ENCODE results near the gene CORO2A. TPM values are rescaled to one million over a fixed set of nuclear protein-coding genes. Genes with fewer than 3 reads are reported as not detected.

The CORO2A gene
- total and polyA plus RNA-seq, 2 donors: 5.1 to 7.5 TPM

DNA sequence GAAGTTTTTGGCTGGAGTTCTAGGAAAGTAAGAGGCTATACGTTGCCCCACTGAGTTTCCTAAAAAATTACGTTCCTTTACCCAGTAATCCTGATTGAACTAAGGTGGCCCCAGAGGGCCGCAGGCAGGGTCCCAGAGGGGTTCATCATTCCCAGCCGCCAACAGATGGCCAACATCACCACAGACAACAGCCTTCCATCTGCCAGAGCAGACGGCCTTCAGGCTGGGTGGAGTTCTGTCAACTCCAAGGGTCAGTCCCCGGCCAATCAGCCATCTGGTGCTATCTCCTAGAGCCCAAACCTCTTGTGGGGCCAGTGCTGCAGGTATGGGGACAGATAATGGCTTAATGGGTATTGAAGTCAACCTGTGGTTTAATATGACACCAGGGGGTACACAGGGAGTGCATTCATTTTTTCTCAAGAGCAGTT is 32.6 kb upstream of the CORO2A start:
- 97% methylated on average over 6 of the region's 6 CpGs for WGBS
- DNase-seq (ENCODE audit: low read depth in 6 of 9, low spot score in 9 of 9): no peak
- Histone ChIP-seq H3K4me3 (ENCODE audit: low read length in 2 of 2) (no peak overlapping the region), H3K27me3 (ENCODE audit: control insufficient read depth in 2 of 2, insufficient read depth in 1 of 2, low read length in 1 of 2) (no peaks in the 10 kb centered on the region), H3K9me3 (ENCODE audit: control insufficient read depth in 2 of 2, insufficient read depth in 1 of 2, low read length in 1 of 2) (no peaks in the 10 kb centered on the region), H3K36me3 (ENCODE audit: control insufficient read depth in 2 of 2, insufficient read depth in 2 of 2, low read length in 1 of 2) (peaks cover 4 to 12% of the 10 kb centered on the region in 2 donors), H3K4me1 (ENCODE audit: control insufficient read depth in 2 of 2, insufficient read depth in 2 of 2, low read length in 2 of 2) (peaks cover 0 to 4% of the 10 kb centered on the region in 2 donors), H3K27ac (ENCODE audit: low read depth in 1 of 2, low read length in 1 of 2) (no peak overlapping the region)

- DNase-seq (ENCODE audit: low read depth in 6 of 9, low spot score in 9 of 9): no peak
- Histone ChIP-seq H3K4me1 (ENCODE audit: control insufficient read depth in 2 of 2, insufficient read depth in 2 of 2, low read length in 2 of 2) (peaks cover 0 to 8% of the 10 kb centered on the region in 2 donors), H3K27ac (ENCODE audit: low read depth in 1 of 2, low read length in 1 of 2) (peak overlapping the region; percentile 58 to 61), H3K9me3 (ENCODE audit: control insufficient read depth in 2 of 2, insufficient read depth in 1 of 2, low read length in 1 of 2) (no peaks in the 10 kb centered on the region), H3K36me3 (ENCODE audit: control insufficient read depth in 2 of 2, insufficient read depth in 2 of 2, low read length in 1 of 2) (peaks cover 0 to 4% of the 10 kb centered on the region in 2 donors), H3K4me3 (ENCODE audit: low read length in 2 of 2) (no peak overlapping the region), H3K27me3 (ENCODE audit: control insufficient read depth in 2 of 2, insufficient read depth in 1 of 2, low read length in 1 of 2) (no peaks in the 10 kb centered on the region)
- WGBS: 80% methylated on average over 5 of the region's 5 CpGs
Measured at GRCh38 chr9:98222885-98223691, 30.7 kb upstream of the CORO2A start.

GRCh38 chr9:98220911-98221310 is 28.5 kb upstream of the CORO2A start:
- Histone ChIP-seq H3K27me3 (ENCODE audit: control insufficient read depth in 2 of 2, insufficient read depth in 1 of 2, low read length in 1 of 2) (no peaks in the 10 kb centered on the region), H3K9me3 (ENCODE audit: control insufficient read depth in 2 of 2, insufficient read depth in 1 of 2, low read length in 1 of 2) (no peaks in the 10 kb centered on the region), H3K36me3 (ENCODE audit: control insufficient read depth in 2 of 2, insufficient read depth in 2 of 2, low read length in 1 of 2) (peaks cover 0 to 4% of the 10 kb centered on the region in 2 donors), H3K4me3 (ENCODE audit: low read length in 2 of 2) (no peak overlapping the region), H3K4me1 (ENCODE audit: control insufficient read depth in 2 of 2, insufficient read depth in 2 of 2, low read length in 2 of 2) (peaks cover 0 to 8% of the 10 kb centered on the region in 2 donors), H3K27ac (ENCODE audit: low read depth in 1 of 2, low read length in 1 of 2) (no peak overlapping the region)
- 99% methylated on average over 21 of the region's 21 CpGs for WGBS
- no peak for DNase-seq (ENCODE audit: low read depth in 6 of 9, low spot score in 9 of 9)

DNA sequence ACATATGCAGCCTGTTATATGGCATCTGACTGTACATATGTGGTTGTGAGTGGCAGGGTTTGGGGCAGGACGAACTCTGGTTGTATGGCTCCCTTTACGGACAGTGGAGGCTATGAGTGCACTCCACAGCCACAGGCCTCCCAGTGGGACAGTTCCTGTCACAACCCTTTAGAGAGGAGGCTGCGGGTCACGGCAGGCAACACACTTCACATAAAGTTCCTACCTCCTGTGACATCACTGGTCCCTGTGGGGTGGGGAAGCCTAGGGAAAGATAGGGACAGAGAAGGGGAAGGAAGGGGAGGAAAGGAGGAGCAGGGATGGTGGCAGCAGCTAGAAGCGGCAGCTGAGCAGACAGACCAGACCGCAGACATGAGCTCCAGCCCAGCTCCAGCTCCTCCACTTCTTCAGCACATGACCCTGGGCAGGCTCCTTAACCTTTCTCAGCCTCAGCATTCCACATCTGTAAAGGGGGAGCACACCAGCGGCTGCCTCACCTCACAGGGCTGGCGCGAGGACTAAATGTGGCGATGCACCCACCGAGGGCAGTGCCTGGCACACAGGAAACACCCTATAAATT is 27.4 kb upstream of the CORO2A start:
- H3K4me3 ChIP-seq (ENCODE audit: low read length in 2 of 2): no peak overlapping the region
- no peaks in the 10 kb centered on the region for H3K27me3 ChIP-seq (ENCODE audit: control insufficient read depth in 2 of 2, insufficient read depth in 1 of 2, low read length in 1 of 2)
- H3K4me1 ChIP-seq (ENCODE audit: control insufficient read depth in 2 of 2, insufficient read depth in 2 of 2, low read length in 2 of 2): peaks cover 0 to 8% of the 10 kb centered on the region in 2 donors
- no peak overlapping the region for H3K27ac ChIP-seq (ENCODE audit: low read depth in 1 of 2, low read length in 1 of 2)
- DNase-seq (ENCODE audit: low read depth in 6 of 9, low spot score in 9 of 9): no peak
- WGBS: 97% methylated on average over 11 of the region's 11 CpGs
- H3K36me3 ChIP-seq (ENCODE audit: control insufficient read depth in 2 of 2, insufficient read depth in 2 of 2, low read length in 1 of 2): peaks cover 0 to 4% of the 10 kb centered on the region in 2 donors
- H3K9me3 ChIP-seq (ENCODE audit: control insufficient read depth in 2 of 2, insufficient read depth in 1 of 2, low read length in 1 of 2): no peaks in the 10 kb centered on the region

DNA sequence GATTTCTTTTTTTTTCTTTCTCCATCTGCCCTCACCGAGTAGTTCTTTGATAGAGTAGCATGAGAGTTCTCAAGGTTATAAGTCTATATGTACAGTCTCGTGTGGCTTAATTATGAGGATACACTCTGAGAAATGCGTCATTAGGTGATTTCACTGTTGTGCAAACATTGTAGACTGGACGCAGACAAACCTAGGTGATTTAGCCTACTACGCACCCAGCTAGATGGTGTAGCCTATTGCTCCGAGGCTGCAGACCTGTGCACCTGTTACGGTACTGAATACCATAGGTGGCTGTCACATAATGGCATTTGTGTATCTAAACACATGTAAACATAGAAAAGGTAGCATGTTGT is 26.9 kb upstream of the CORO2A start:
- H3K27ac ChIP-seq (ENCODE audit: low read depth in 1 of 2, low read length in 1 of 2): peak overlapping the region in 1 of 2 donors; percentile 7
- no peaks in the 10 kb centered on the region for H3K27me3 ChIP-seq (ENCODE audit: control insufficient read depth in 2 of 2, insufficient read depth in 1 of 2, low read length in 1 of 2)
- 96% methylated on average over 7 of the region's 7 CpGs for WGBS
- no peak overlapping the region for H3K4me3 ChIP-seq (ENCODE audit: low read length in 2 of 2)
- H3K9me3 ChIP-seq (ENCODE audit: control insufficient read depth in 2 of 2, insufficient read depth in 1 of 2, low read length in 1 of 2): no peaks in the 10 kb centered on the region
- no peak for DNase-seq (ENCODE audit: low read depth in 6 of 9, low spot score in 9 of 9)
- peaks cover 0 to 4% of the 10 kb centered on the region in 2 donors for H3K36me3 ChIP-seq (ENCODE audit: control insufficient read depth in 2 of 2, insufficient read depth in 2 of 2, low read length in 1 of 2)
- H3K4me1 ChIP-seq (ENCODE audit: control insufficient read depth in 2 of 2, insufficient read depth in 2 of 2, low read length in 2 of 2): peaks cover 0 to 8% of the 10 kb centered on the region in 2 donors

- Histone ChIP-seq H3K27ac (ENCODE audit: low read depth in 1 of 2, low read length in 1 of 2) (peak overlapping the region in 1 of 2 donors; percentile 7), H3K4me1 (ENCODE audit: control insufficient read depth in 2 of 2, insufficient read depth in 2 of 2, low read length in 2 of 2) (peaks cover 0 to 8% of the 10 kb centered on the region in 2 donors), H3K36me3 (ENCODE audit: control insufficient read depth in 2 of 2, insufficient read depth in 2 of 2, low read length in 1 of 2) (peaks cover 0 to 4% of the 10 kb centered on the region in 2 donors), H3K4me3 (ENCODE audit: low read length in 2 of 2) (no peak overlapping the region), H3K9me3 (ENCODE audit: control insufficient read depth in 2 of 2, insufficient read depth in 1 of 2, low read length in 1 of 2) (no peaks in the 10 kb centered on the region), H3K27me3 (ENCODE audit: control insufficient read depth in 2 of 2, insufficient read depth in 1 of 2, low read length in 1 of 2) (no peaks in the 10 kb centered on the region)
- 96% methylated on average over 11 of the region's 11 CpGs for WGBS
- DNase-seq (ENCODE audit: low read depth in 6 of 9, low spot score in 9 of 9): no peak
Measured at GRCh38 chr9:98218562-98219363, 26.3 kb upstream of the CORO2A start.

GRCh38 chr9:98217255-98217654 is 24.8 kb upstream of the CORO2A start:
- Histone ChIP-seq H3K36me3 (ENCODE audit: control insufficient read depth in 2 of 2, insufficient read depth in 2 of 2, low read length in 1 of 2) (peaks cover 0 to 8% of the 10 kb centered on the region in 2 donors), H3K27ac (ENCODE audit: low read depth in 1 of 2, low read length in 1 of 2) (no peak overlapping the region), H3K27me3 (ENCODE audit: control insufficient read depth in 2 of 2, insufficient read depth in 1 of 2, low read length in 1 of 2) (no peaks in the 10 kb centered on the region), H3K4me1 (ENCODE audit: control insufficient read depth in 2 of 2, insufficient read depth in 2 of 2, low read length in 2 of 2) (peaks cover 0 to 4% of the 10 kb centered on the region in 2 donors), H3K9me3 (ENCODE audit: control insufficient read depth in 2 of 2, insufficient read depth in 1 of 2, low read length in 1 of 2) (no peaks in the 10 kb centered on the region), H3K4me3 (ENCODE audit: low read length in 2 of 2) (no peak overlapping the region)
- DNase-seq (ENCODE audit: low read depth in 6 of 9, low spot score in 9 of 9): no peak
- WGBS: 97% methylated on average over 2 of the region's 2 CpGs

GRCh38 chr9:98216391-98216790 is 24.0 kb upstream of the CORO2A start:
- H3K36me3 ChIP-seq (ENCODE audit: control insufficient read depth in 2 of 2, insufficient read depth in 2 of 2, low read length in 1 of 2): peaks cover 0 to 8% of the 10 kb centered on the region in 2 donors
- H3K9me3 ChIP-seq (ENCODE audit: control insufficient read depth in 2 of 2, insufficient read depth in 1 of 2, low read length in 1 of 2): no peaks in the 10 kb centered on the region
- DNase-seq (ENCODE audit: low read depth in 6 of 9, low spot score in 9 of 9): no peak
- WGBS: over 99% methylated on average over 3 of the region's 3 CpGs
- no peak overlapping the region for H3K27ac ChIP-seq (ENCODE audit: low read depth in 1 of 2, low read length in 1 of 2)
- H3K27me3 ChIP-seq (ENCODE audit: control insufficient read depth in 2 of 2, insufficient read depth in 1 of 2, low read length in 1 of 2): no peaks in the 10 kb centered on the region
- H3K4me3 ChIP-seq (ENCODE audit: low read length in 2 of 2): no peak overlapping the region
- H3K4me1 ChIP-seq (ENCODE audit: control insufficient read depth in 2 of 2, insufficient read depth in 2 of 2, low read length in 2 of 2): peaks cover 0 to 4% of the 10 kb centered on the region in 2 donors

GRCh38 chr9:98215821-98216220 is 23.4 kb upstream of the CORO2A start:
- 98% methylated on average over 9 of the region's 9 CpGs for WGBS
- Histone ChIP-seq H3K27me3 (ENCODE audit: control insufficient read depth in 2 of 2, insufficient read depth in 1 of 2, low read length in 1 of 2) (no peaks in the 10 kb centered on the region), H3K36me3 (ENCODE audit: control insufficient read depth in 2 of 2, insufficient read depth in 2 of 2, low read length in 1 of 2) (peaks cover 0 to 9% of the 10 kb centered on the region in 2 donors), H3K4me3 (ENCODE audit: low read length in 2 of 2) (no peak overlapping the region), H3K4me1 (ENCODE audit: control insufficient read depth in 2 of 2, insufficient read depth in 2 of 2, low read length in 2 of 2) (peaks cover 0 to 4% of the 10 kb centered on the region in 2 donors), H3K9me3 (ENCODE audit: control insufficient read depth in 2 of 2, insufficient read depth in 1 of 2, low read length in 1 of 2) (no peaks in the 10 kb centered on the region), H3K27ac (ENCODE audit: low read depth in 1 of 2, low read length in 1 of 2) (no peak overlapping the region)
- no peak for DNase-seq (ENCODE audit: low read depth in 6 of 9, low spot score in 9 of 9)
